Astrocyte (in vitro differentiated cells and primary cell): ENCODE measurements around the gene POM121.
"Not testable (repeated sequence)": the region's sequence is repeated elsewhere in the genome, so short reads cannot be mapped to it uniquely, and the experiment has no call there.

ENCODE experiments used
- EZH2 ChIP-seq: IDR thresholded peaks from 2 replicates; pipeline ENCODE4 v1.6.1; 2012; ENCODE audit warnings: mild to moderate bottlenecking, low read length, inconsistent platforms; ENCODE audit not compliant: insufficient read depth
- TF ChIP-seq, protein P1 (sequence below): IDR thresholded peaks from 2 replicates; pipeline ENCODE4 v1.5.1; 2011; ENCODE audit warnings: low read depth, mild to moderate bottlenecking, inconsistent platforms, low read length, moderate library complexity; ENCODE audit not compliant: insufficient read depth

GRCh38 chr7:72913750-72914149 is 11.1 kb upstream of the POM121 start:
- TF ChIP-seq, protein P1, sequence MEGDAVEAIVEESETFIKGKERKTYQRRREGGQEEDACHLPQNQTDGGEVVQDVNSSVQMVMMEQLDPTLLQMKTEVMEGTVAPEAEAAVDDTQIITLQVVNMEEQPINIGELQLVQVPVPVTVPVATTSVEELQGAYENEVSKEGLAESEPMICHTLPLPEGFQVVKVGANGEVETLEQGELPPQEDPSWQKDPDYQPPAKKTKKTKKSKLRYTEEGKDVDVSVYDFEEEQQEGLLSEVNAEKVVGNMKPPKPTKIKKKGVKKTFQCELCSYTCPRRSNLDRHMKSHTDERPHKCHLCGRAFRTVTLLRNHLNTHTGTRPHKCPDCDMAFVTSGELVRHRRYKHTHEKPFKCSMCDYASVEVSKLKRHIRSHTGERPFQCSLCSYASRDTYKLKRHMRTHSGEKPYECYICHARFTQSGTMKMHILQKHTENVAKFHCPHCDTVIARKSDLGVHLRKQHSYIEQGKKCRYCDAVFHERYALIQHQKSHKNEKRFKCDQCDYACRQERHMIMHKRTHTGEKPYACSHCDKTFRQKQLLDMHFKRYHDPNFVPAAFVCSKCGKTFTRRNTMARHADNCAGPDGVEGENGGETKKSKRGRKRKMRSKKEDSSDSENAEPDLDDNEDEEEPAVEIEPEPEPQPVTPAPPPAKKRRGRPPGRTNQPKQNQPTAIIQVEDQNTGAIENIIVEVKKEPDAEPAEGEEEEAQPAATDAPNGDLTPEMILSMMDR, result not testable (repeated sequence)
- TF ChIP-seq EZH2, result not testable (repeated sequence)
